ENCODE measurements around the gene NRN1L.

NRN1L gene

GRCh38 chr16:67883872-67884261, 818 bp upstream of the NRN1L start:
- Histone ChIP-seq H3K79me2 (ENCODE audit: insufficient read depth, low read length) (no peaks in the 10 kb centered on the region), H4K20me1 (ENCODE audit: insufficient read depth, low read length) (no peaks in the 10 kb centered on the region), H3F3A (ENCODE audit: insufficient read depth, low read length) (no peaks in the 10 kb centered on the region), H3K4me1 (ENCODE audit: insufficient read depth, low read length, severe bottlenecking) (no peaks in the 10 kb centered on the region), H3K36me3 (ENCODE audit: insufficient read depth, low read length) (peaks cover 76% of the 10 kb centered on the region), H3K9ac (ENCODE audit: low read length) (no peak overlapping the region), H3K4me3 (ENCODE audit: low read depth, low read length, poor library complexity, severe bottlenecking) (no peak overlapping the region), H3K27me3 (ENCODE audit: insufficient read depth, low read length) (no peaks in the 10 kb centered on the region), H3K27ac (ENCODE audit: low read depth, low read length, poor library complexity, severe bottlenecking) (no peak overlapping the region), H3K9me3 (ENCODE audit: low read length) (no peaks in the 10 kb centered on the region), H3K9me2 (ENCODE audit: low read depth, low read length) (no peaks in the 10 kb centered on the region), H3K4me2 (ENCODE audit: low read length) (no peak overlapping the region), H2AFZ (ENCODE audit: low read length) (no peak overlapping the region)
- peak; percentile 91 for TF ChIP-seq CTCF (IDR thresholded peaks at IDR 0.05; ENCODE audit: low read length)
- TF ChIP-seq EZH2 (IDR thresholded peaks at IDR 0.05; ENCODE audit: borderline replicate concordance, low read length), result no peak

- Histone ChIP-seq H3K27ac (ENCODE audit: low read depth, low read length, poor library complexity, severe bottlenecking) (no peak overlapping the region), H3K27me3 (ENCODE audit: insufficient read depth, low read length) (no peaks in the 10 kb centered on the region)
- TF ChIP-seq EZH2 (IDR thresholded peaks at IDR 0.05; ENCODE audit: borderline replicate concordance, low read length) (no peak), CTCF (IDR thresholded peaks at IDR 0.05; ENCODE audit: low read length) (no peak)
Measured at GRCh38 chr16:67885545-67885944, 860 bp downstream of the NRN1L start.

GRCh38 chr16:67885976-67886375, 1.3 kb downstream of the NRN1L start:
- Histone ChIP-seq H3K9me2 (ENCODE audit: low read depth, low read length) (no peaks in the 10 kb centered on the region), H3K27ac (ENCODE audit: low read depth, low read length, poor library complexity, severe bottlenecking) (no peak overlapping the region), H3K9me3 (ENCODE audit: low read length) (no peaks in the 10 kb centered on the region), H2AFZ (ENCODE audit: low read length) (no peak overlapping the region), H3K4me3 (ENCODE audit: low read depth, low read length, poor library complexity, severe bottlenecking) (no peak overlapping the region), H3K79me2 (ENCODE audit: insufficient read depth, low read length) (no peaks in the 10 kb centered on the region), H3K4me1 (ENCODE audit: insufficient read depth, low read length, severe bottlenecking) (no peaks in the 10 kb centered on the region), H3F3A (ENCODE audit: insufficient read depth, low read length) (no peaks in the 10 kb centered on the region), H3K27me3 (ENCODE audit: insufficient read depth, low read length) (no peaks in the 10 kb centered on the region), H4K20me1 (ENCODE audit: insufficient read depth, low read length) (no peaks in the 10 kb centered on the region), H3K36me3 (ENCODE audit: insufficient read depth, low read length) (peaks cover 55% of the 10 kb centered on the region), H3K4me2 (ENCODE audit: low read length) (no peak overlapping the region), H3K9ac (ENCODE audit: low read length) (no peak overlapping the region)
- TF ChIP-seq CTCF (IDR thresholded peaks at IDR 0.05; ENCODE audit: low read length), result no peak
- no peak for TF ChIP-seq EZH2 (IDR thresholded peaks at IDR 0.05; ENCODE audit: borderline replicate concordance, low read length)

More at GRCh38 chr16:67885545-67885944, 860 bp downstream of the NRN1L start:
- Histone ChIP-seq H3K9ac (ENCODE audit: low read length) (no peak overlapping the region), H3K4me2 (ENCODE audit: low read length) (no peak overlapping the region), H3K4me3 (ENCODE audit: low read depth, low read length, poor library complexity, severe bottlenecking) (no peak overlapping the region), H3K4me1 (ENCODE audit: insufficient read depth, low read length, severe bottlenecking) (no peaks in the 10 kb centered on the region), H3K36me3 (ENCODE audit: insufficient read depth, low read length) (peaks cover 60% of the 10 kb centered on the region), H3F3A (ENCODE audit: insufficient read depth, low read length) (no peaks in the 10 kb centered on the region), H3K9me3 (ENCODE audit: low read length) (no peaks in the 10 kb centered on the region), H4K20me1 (ENCODE audit: insufficient read depth, low read length) (no peaks in the 10 kb centered on the region), H2AFZ (ENCODE audit: low read length) (no peak overlapping the region), H3K9me2 (ENCODE audit: low read depth, low read length) (no peaks in the 10 kb centered on the region), H3K79me2 (ENCODE audit: insufficient read depth, low read length) (no peaks in the 10 kb centered on the region)

Data from OCI-LY1 (cell line).